CD14-positive monocyte (primary cell): Measurements from ENCODE around the gene CNTNAP2. TPM values are rescaled to one million over a fixed set of nuclear protein-coding genes. Genes with fewer than 3 reads are reported as not detected.

Experiments
- DNase-seq, 3 donors: peaks; one replicate each; pipeline ENCODE4 v3.0.0-alpha.2; 2011 to 2022
- H2AFZ ChIP-seq: 2 replicates; pipeline ENCODE4 v1.6.0; 2012; ENCODE audit warnings: mild to moderate bottlenecking, low read depth, low read length, inconsistent platforms; ENCODE audit not compliant: insufficient read depth, poor library complexity, severe bottlenecking
- H3K27ac ChIP-seq, 2 donors: 1 replicate in 1 of 2; 2 replicates in 1 of 2; pipeline ENCODE4 v1.5.1; 2012 to 2013; ENCODE audit warnings: low read length in 2 of 2, control low read depth in 1 of 2, inconsistent platforms in 1 of 2, low read depth in 1 of 2, mild to moderate bottlenecking in 1 of 2
- H3K27me3 ChIP-seq, 2 donors: one replicate each; pipeline versions ENCODE4 v1.6.0 to v1.6.1; 2011 to 2013; ENCODE audit warnings: low read length in 2 of 2; ENCODE audit not compliant: control insufficient read depth in 2 of 2, insufficient read depth in 2 of 2
- H3K36me3 ChIP-seq, 2 donors: replicated peaks in 1 of 2; 1 replicate in 1 of 2; 2 replicates in 1 of 2; pipeline versions ENCODE4 v1.5.1 to v1.6.1; 2012 to 2013; ENCODE audit warnings: low read length in 2 of 2, control low read depth in 1 of 2, inconsistent platforms in 1 of 2, mild to moderate bottlenecking in 1 of 2; ENCODE audit not compliant: insufficient read depth in 2 of 2, control insufficient read depth in 1 of 2
- H3K4me1 ChIP-seq, 2 donors: 1 replicate in 1 of 2; 2 replicates in 1 of 2; pipeline versions ENCODE4 v1.5.1 to v1.6.1; 2012 to 2013; ENCODE audit warnings: low read length in 2 of 2, control low read depth in 1 of 2, inconsistent platforms in 1 of 2, mild to moderate bottlenecking in 1 of 2, moderate library complexity in 1 of 2; ENCODE audit not compliant: insufficient read depth in 2 of 2, control insufficient read depth in 1 of 2
- H3K4me2 ChIP-seq: replicated peaks from 2 replicates; pipeline ENCODE3; 2012; ENCODE audit warnings: low read length, moderate library complexity, mild to moderate bottlenecking; ENCODE audit not compliant: poor library complexity, severe bottlenecking; ENCODE audit errors: extremely low read depth
- H3K4me3 ChIP-seq, 3 experiments: fragments of 200-600 bp in 1 of 3; sonication (generic) in 1 of 3; replicated peaks in 1 of 3; 1 replicate in 2 of 3; 2 replicates in 1 of 3; pipeline ENCODE4 v1.5.1; 2011 to 2013; ENCODE audit warnings: low read length in 3 of 3, mild to moderate bottlenecking in 3 of 3, control low read depth in 2 of 3, low read depth in 2 of 3, inconsistent platforms in 1 of 3, moderate library complexity in 1 of 3
- H3K79me2 ChIP-seq: 2 replicates; pipeline ENCODE4 v1.6.0; 2012; ENCODE audit warnings: mild to moderate bottlenecking, control low read depth, inconsistent platforms, low read length, moderate library complexity; ENCODE audit not compliant: insufficient read depth
- H3K9ac ChIP-seq: 2 replicates; pipeline ENCODE4 v1.6.0; 2017; ENCODE audit warnings: low read length, mild to moderate bottlenecking; ENCODE audit not compliant: insufficient read depth, poor library complexity, severe bottlenecking
- H3K9me3 ChIP-seq, 2 donors: replicated peaks in 1 of 2; 1 replicate in 1 of 2; 2 replicates in 1 of 2; pipeline versions ENCODE4 v1.5.1 to v1.6.1; 2012 to 2013; ENCODE audit warnings: low read length in 2 of 2, control low read depth in 1 of 2; ENCODE audit not compliant: control insufficient read depth in 1 of 2, insufficient read depth in 1 of 2
- H4K20me1 ChIP-seq: 2 replicates; pipeline ENCODE4 v1.6.0; 2012; ENCODE audit warnings: mild to moderate bottlenecking, low read length, control low read depth, moderate library complexity; ENCODE audit not compliant: insufficient read depth
- H3K27ac Mint-ChIP-seq, 7 donors: one replicate each; pipeline ENCODE4 v1.8.0; 2020; ENCODE audit warnings: mild to moderate bottlenecking in 7 of 7, mixed read lengths in 7 of 7, moderate library complexity in 6 of 7, inconsistent platforms in 2 of 7
- H3K27me3 Mint-ChIP-seq, 3 donors: one replicate each; pipeline ENCODE4 v1.8.0; 2021 to 2022; ENCODE audit warnings: low read depth in 3 of 3, mild to moderate bottlenecking in 3 of 3, mixed read lengths in 3 of 3, moderate library complexity in 3 of 3, inconsistent platforms in 1 of 3
- H3K36me3 Mint-ChIP-seq, 2 donors: one replicate each; pipeline ENCODE4 v1.8.0; 2020; ENCODE audit warnings: mixed read lengths in 2 of 2, inconsistent platforms in 1 of 2, mild to moderate bottlenecking in 1 of 2
- H3K4me1 Mint-ChIP-seq: one replicate; pipeline ENCODE4 v1.8.0; 2020; ENCODE audit warnings: mild to moderate bottlenecking, mixed read lengths
- H3K4me3 Mint-ChIP-seq, 2 donors: one replicate each; pipeline ENCODE4 v1.8.0; 2020; ENCODE audit warnings: mild to moderate bottlenecking in 2 of 2, mixed read lengths in 2 of 2, moderate library complexity in 1 of 2
- H3K9me3 Mint-ChIP-seq, 7 donors: one replicate each; pipeline ENCODE4 v1.8.0; 2020 to 2022; ENCODE audit warnings: mixed read lengths in 7 of 7, mild to moderate bottlenecking in 6 of 7, moderate library complexity in 6 of 7, inconsistent platforms in 2 of 7
- whole genome bisulfite sequencing: methylation state at CpG from one replicate; pipeline ENCODE4 v1.1.5; 2013; ENCODE audit warnings: missing lambda C conversion rate; ENCODE audit not compliant: insufficient coverage; 5-methylcytosine and 5-hydroxymethylcytosine counted together
- intact Hi-C, 2 donors: fragments of 100-400 bp; cut with micrococcal nuclease; formaldehyde crosslinking; loops; one replicate each; pipeline versions ENCODE4 v1.15.0 to v1.15.1; 2023
- polyA plus RNA-seq, 3 donors: library from polyadenylated mRNA; depleted of rRNA in 1 of 3; unstranded in 2 of 3; stranded (reverse) in 1 of 3; fragments of 300-500 nt in 2 of 3; fragments of >200 nt in 1 of 3; fragmentation: Illumina TruSeq in 2 of 3; gene quantifications; 1 replicate in 2 of 3; 2 replicates in 1 of 3; pipeline ENCODE4 v1.2.3, GENCODE V29; 2012 to 2021
- TF ChIP-seq, protein P1 (sequence below): fragments of 200-600 bp; IDR thresholded peaks from one replicate; pipeline ENCODE4 v1.8.0; 2022; ENCODE audit warnings: antibody characterized with exemption, mild to moderate bottlenecking

The CNTNAP2 gene
- polyA plus RNA-seq, 3 donors = 0.01 TPM; not detected in 2

DNA sequence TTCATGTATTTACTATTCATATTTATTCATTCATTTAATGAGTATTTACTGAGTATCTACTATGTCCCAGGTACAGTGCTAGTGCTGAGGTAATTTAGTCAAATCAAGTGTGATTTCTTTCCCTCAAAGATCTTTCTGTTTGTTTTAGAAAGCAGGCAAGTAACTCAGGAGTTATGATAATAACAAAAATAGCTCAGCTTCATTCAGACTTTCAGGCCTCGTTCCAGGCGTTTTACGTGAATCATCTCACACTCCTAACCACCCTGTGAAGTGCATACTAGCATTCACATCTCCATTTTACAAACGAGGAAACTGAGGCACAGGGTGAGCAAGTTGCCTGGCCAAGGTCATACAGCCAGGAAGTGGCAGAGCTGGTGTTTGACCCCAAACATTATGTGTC, 2005.2 kb downstream of the CNTNAP2 start:
- H3K9me3 Mint-ChIP-seq = peaks cover 2 to 17% (median 6%) of the 10 kb centered on the region in 7 donors
- no peak overlapping the region for H2AFZ ChIP-seq
- H3K79me2 ChIP-seq = no peaks in the 10 kb centered on the region
- no peaks in the 10 kb centered on the region for H3K4me1 Mint-ChIP-seq
- H3K4me3 Mint-ChIP-seq = no peak overlapping the region
- no peaks in the 10 kb centered on the region for H4K20me1 ChIP-seq
- WGBS = 78% methylated on average over 4 of the region's 4 CpGs
- peaks cover 0 to 6% (median 0%) of the 10 kb centered on the region in 3 donors for H3K27me3 Mint-ChIP-seq
- H3K4me1 ChIP-seq = no peaks in the 10 kb centered on the region
- H3K4me2 ChIP-seq = no peak overlapping the region
- intact Hi-C loops = no loop called here
- H3K36me3 ChIP-seq = no peaks in the 10 kb centered on the region
- H3K9me3 ChIP-seq = peaks cover 0 to 2% of the 10 kb centered on the region in 2 donors
- H3K27ac Mint-ChIP-seq = no peak overlapping the region
- no peaks in the 10 kb centered on the region for H3K36me3 Mint-ChIP-seq
- no peaks in the 10 kb centered on the region for H3K27me3 ChIP-seq
- H3K4me3 ChIP-seq = no peak overlapping the region
- no peak for DNase-seq
- no peak overlapping the region for H3K27ac ChIP-seq
- TF ChIP-seq, protein P1, sequence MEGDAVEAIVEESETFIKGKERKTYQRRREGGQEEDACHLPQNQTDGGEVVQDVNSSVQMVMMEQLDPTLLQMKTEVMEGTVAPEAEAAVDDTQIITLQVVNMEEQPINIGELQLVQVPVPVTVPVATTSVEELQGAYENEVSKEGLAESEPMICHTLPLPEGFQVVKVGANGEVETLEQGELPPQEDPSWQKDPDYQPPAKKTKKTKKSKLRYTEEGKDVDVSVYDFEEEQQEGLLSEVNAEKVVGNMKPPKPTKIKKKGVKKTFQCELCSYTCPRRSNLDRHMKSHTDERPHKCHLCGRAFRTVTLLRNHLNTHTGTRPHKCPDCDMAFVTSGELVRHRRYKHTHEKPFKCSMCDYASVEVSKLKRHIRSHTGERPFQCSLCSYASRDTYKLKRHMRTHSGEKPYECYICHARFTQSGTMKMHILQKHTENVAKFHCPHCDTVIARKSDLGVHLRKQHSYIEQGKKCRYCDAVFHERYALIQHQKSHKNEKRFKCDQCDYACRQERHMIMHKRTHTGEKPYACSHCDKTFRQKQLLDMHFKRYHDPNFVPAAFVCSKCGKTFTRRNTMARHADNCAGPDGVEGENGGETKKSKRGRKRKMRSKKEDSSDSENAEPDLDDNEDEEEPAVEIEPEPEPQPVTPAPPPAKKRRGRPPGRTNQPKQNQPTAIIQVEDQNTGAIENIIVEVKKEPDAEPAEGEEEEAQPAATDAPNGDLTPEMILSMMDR = no peak
- no peak overlapping the region for H3K9ac ChIP-seq

DNA sequence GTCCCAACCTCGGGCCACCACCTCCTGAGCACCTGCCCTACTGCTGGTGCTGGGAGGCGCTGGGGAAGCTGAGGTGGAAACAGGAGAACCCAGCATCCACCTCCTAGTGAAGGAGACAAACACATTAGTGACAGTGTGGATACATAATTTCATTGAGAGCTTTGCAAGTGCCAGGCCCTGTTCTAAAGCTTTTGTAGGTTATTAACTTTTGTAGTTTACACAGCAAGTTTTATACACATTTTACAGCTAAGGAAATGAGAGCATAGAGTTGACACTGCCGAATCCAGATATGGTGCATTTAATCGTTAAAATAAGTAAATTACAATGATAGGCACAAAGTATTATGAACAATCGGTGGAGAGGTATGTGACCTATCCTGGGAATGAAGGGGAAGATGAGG, 2007.9 kb downstream of the CNTNAP2 start:
- Histone ChIP-seq H3K9ac (no peak overlapping the region), H4K20me1 (no peaks in the 10 kb centered on the region), H3K27ac (no peak overlapping the region), H3K79me2 (no peaks in the 10 kb centered on the region), H3K4me1 (no peaks in the 10 kb centered on the region), H2AFZ (no peak overlapping the region), H3K4me2 (no peak overlapping the region), H3K9me3 (peaks cover 0 to 2% of the 10 kb centered on the region in 2 donors), H3K27me3 (no peaks in the 10 kb centered on the region), H3K4me3 (no peak overlapping the region), H3K36me3 (no peaks in the 10 kb centered on the region)
- Mint-ChIP-seq H3K4me1 (no peaks in the 10 kb centered on the region), H3K27ac (no peak overlapping the region), H3K9me3 (peaks cover 2 to 20% (median 4%) of the 10 kb centered on the region in 7 donors), H3K27me3 (peaks cover 0 to 4% (median 0%) of the 10 kb centered on the region in 3 donors), H3K36me3 (no peaks in the 10 kb centered on the region), H3K4me3 (no peak overlapping the region)
- TF ChIP-seq, protein P1 = no peak
- DNase-seq = no peak
- intact Hi-C loops = no loop called here
- WGBS = 100% methylated on average over 3 of the region's 5 CpGs
